ENCODE data around the gene BTNL8.

The BTNL8 gene

DNA sequence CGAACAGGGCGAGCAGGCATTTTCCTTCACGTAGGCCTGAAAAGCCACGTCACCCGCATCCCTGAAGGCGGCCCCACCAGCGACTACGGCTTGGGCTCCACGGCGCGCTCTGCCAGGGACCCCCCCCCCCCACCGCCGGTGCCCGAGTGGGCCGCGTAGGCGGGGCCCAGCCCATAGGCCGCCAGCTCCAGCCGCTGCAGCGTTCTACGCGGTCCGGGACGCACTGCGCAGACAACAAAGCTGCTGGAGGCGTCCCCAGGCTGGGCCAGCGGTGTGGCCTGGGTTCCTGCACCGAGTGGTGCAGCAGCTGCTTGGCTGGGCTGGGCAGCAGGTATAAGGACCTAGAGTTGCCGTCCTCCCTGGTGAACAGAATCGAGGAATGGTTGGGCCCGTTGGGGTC is 71.4 kb downstream of the BTNL8 start:
- DNase-seq, result no peak

DNA sequence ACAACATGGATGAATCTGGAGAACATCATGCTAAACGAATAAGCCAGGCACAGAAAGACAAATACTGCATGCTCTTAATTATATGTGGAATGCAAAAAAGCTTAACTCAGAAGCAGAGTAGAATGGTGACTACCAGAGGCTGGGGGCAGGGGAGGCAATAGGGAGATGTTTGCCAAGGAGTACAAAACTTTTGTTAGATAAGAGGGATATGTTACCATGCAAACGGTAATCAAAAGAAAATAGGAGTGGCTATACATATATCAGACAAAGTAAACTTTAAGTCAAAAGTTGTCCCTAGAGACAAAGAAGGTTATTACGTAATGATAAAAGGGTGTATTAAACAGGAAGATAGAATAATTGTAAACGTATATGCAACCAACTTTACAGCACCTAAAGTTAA is 71.9 kb downstream of the BTNL8 start:
- no peak for DNase-seq

DNA sequence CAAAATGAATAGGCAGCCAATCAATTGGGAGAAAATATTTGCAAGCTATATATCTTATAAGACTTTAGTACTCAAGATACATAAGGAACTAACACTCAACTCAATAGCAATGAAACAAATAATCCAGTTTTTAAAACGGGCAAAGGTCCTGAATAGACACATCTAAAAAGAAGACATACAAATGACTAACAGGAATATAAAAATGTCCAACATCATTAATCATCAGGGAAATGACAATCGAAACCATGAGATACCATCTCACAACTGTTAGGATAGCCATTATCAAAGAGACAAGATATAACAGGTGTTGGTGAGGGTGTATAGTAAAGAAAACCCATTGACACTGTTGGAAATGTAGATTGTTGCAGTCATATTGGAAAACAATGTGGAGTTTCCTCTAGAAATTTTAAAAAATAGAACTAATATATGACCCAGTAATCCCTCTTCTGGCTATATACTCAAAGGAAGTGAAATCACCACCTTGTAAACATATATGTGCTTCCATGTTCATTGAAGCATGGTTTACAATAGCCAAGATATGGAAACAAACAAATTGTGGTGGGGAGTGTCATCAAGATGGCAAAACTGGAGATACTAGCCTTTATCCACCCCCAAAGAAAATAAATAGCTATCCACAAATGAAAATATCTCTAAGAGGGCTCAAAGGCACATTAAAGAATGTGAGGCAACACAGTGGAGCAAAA is 75.8 kb downstream of the BTNL8 start:
- DNase-seq, result no peak

DNA sequence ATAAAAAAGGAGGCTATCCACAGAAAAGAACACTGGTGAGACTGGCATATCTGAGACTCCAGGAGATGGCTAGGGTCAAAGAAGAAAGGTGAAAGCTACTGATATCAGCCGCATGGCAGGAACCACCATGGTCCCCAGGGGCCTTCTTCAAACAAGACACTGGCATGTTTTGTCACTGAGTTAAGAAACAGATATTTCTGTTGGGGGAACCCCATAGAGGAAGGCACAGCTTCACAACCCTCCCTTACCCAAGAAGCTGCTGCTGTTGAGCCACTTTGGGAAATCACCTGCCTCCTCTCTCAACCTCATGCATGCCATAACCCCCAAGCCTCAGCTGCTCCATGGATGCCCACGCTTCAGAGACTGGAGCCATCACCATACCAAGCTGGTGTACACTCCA is 76.4 kb downstream of the BTNL8 start:
- no peak for DNase-seq

DNA sequence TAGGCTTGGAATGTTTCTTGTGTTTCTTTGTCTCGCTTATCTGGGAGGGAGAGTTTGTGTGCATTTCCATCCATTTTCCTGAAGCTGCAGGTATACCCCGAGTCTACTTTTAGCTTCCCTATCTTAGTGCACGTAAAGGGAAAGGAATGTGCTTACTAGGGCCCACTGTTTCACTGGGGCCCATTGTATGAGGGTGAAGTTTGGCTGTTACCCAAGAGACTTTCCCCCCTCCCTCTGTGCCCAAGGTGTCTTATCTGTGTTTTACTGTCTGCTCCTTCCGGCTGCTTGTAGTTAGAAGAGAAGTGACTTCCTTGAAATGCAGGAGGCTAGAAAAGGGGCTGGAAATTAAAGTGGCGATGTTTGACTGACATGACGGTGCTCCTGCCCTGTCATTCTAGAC is 77.6 kb downstream of the BTNL8 start:
- no peak for DNase-seq

DNA sequence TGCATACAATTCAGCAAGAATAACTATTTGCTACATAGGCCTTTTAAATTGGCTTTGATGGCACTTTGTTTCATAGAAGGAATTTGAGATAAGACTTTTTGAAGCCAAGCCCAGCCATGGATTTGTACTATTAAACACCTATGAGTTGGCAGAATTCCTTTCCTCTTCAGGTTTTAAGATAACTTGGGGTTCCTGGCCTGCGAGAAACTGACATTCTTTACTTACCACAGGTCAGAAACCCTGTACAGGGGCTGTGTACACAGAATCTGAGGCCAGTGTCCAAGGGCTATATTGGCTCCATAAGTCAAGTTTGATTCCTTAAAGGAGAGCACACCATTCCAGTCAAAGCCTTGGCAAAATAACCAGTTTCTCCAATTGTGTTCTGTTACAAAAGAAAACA is 78.9 kb downstream of the BTNL8 start:
- no peak for DNase-seq

DNA sequence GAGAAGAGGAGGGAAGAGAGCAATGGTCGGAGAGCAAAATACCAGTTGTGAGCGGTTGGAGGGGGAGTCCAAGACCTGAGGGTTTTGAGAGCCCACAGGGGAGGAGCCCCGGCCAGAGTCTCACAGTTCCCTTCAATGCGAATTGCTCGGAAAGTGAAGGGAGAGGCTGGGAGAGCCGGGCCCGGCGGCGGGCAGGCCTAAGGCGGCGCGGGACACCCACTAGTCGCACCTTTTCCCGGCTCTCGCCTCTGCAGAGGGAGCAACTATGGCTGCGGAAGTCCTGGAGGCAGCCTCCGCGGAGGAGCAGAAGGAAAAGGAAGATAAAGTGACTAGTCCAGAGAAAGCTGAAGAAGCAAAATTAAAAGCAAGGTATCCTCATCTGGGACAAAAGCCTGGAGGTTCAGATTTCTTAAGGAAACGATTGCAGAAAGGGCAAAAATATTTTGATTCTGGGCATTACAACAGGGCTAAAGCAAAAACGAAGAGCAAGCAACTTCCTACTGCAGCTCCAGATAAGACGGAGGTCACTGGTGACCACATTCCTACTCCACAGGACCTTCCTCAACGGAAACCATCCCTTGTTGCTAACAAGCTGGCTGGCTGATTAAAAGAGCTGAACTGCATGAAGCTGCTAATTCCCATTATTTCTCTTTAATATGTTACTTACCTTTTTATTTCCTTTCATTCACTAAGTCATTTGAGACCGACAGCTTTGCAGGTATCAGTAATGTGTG is 83.2 kb downstream of the BTNL8 start:
- no peak for DNase-seq

DNA sequence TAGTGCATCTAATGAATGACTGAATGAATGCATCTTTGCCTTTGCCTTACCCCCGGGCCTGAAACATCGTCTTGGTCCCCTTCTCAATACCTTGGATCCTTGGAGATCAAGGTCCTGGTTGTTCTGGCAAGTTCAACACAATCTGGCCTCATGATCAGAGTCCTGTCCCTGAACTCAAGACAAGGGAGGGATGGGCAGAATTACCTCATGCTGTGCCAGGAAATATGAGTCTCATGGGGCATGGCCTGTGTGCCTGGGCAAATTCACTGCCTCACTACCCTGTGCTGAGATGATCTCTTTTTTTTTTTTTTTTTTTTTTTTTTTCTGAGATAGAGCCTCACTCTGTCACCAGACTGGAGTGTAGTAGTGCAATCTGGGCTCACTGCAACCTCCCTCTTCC is 89.1 kb downstream of the BTNL8 start:
- DNase-seq, result no peak

DNA sequence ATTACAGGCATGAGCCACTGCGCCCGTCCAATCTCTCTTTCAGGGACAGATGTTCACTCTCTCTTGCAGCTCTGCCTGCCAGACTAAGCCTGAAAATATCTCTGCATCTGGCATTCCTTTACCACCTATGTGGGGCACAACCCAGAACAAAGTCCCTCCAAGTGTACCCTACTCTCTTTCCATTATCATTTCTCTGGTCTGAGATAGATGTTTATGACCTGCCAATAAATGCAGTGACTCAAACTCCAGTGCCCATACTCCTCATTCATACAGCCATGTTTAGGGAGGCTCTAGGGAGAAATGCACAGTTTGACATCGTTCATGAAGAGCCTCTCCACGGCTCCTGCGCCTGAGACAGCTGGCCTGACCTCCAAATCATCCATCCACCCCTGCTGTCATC is 89.6 kb downstream of the BTNL8 start, which contains the start of gene BTNL3:
TSS of gene BTNL3 (plus strand) at position 255 of the 400 bp plus-strand sequence. CDS start 183 bp downstream, outside the sequence.
- no peak for DNase-seq

DNA sequence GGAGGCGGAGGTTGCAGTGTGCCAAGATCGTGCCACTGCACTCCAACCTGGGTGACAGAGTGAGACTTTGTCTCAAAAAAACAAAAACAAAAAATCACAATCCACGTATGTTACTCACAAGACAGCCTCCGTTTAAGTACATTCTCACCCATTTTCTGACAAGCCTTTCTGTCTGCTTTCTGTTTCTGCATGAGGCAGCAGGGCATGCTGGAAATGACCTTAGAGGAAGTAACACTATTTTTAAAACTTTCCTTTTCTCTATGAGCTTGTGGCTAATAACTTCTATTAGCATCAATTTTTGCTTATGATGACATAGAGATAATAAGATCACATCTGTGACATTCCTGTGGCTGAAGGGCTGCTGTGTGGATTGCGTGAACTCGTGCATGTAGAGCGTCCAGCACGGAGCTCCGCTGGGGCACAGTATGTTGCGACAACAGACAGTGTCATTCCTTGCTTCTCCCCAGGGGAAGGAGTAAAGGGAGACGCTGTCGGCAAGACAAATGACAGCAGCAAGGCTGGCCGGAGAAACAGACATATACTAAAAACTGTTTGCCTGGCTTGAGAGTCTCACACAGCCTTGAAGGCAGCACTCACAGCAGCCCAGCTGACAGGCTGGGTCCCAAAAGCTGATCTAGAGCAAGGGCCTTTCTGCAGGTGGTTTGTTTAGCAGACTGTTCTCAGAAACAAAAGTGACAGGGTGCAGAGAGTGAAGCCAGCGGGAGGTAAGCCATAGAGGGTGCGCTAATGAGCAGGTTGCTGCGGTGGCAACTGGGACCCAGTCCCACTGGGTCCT is 91.3 kb downstream of the BTNL8 start:
- no peak for DNase-seq

DNA sequence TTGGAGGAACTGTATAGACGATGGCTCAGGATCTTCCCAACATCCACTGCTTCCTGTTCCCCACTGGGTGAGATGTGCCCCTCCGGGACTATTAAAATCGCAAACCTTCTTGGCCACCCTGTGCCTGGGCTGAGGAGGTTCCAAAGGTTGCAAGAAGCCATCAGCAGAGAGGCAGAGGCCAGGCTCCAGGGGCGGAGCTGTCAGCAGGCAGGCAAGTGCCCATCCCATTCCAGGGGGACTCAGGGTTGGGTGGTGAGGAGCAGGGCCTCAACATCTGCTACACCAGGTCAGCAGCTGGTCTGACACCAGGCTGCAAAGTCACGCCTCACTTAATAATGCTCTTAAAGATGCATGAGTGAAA is 91.9 kb downstream of the BTNL8 start:
- no peak for DNase-seq
